BE2C (cell line): ENCODE results near the gene LSM12.
"Not testable (repeated sequence)": the region's sequence is repeated elsewhere in the genome, so short reads cannot be mapped to it uniquely, and the experiment has no call there.

Experiments
- DNase-seq: peaks from one replicate; pipeline ENCODE4 v3.0.0-alpha.2; 2020
- H3K27me3 ChIP-seq: fragments of 250-450 bp; sonication (Bioruptor Pico); 2 replicates; pipeline ENCODE4 v1.5.1; 2020; ENCODE audit warnings: mild to moderate bottlenecking
- H3K36me3 ChIP-seq: fragments of 250-450 bp; sonication (Bioruptor Pico); 2 replicates; pipeline ENCODE4 v1.5.1; 2020; ENCODE audit warnings: mild to moderate bottlenecking
- H3K4me1 ChIP-seq: fragments of 250-450 bp; sonication (Bioruptor Pico); 2 replicates; pipeline ENCODE4 v1.5.1; 2020
- H3K4me3 ChIP-seq: 2 replicates; pipeline ENCODE4 v1.5.1; 2011; ENCODE audit warnings: low read depth, low read length
- H3K9me3 ChIP-seq: fragments of 250-450 bp; sonication (Bioruptor Pico); 2 replicates; pipeline ENCODE4 v1.5.1; 2020
- TF ChIP-seq, protein P1 (sequence below): IDR thresholded peaks from 2 replicates; pipeline ENCODE4 v1.5.1; 2012; ENCODE audit warnings: mild to moderate bottlenecking, low read depth, low read length

Gene LSM12

GRCh38 chr17:44059101-44059892 is 7.2 kb downstream of the LSM12 start:
- Histone ChIP-seq H3K27me3 (no peaks in the 10 kb centered on the region), H3K4me3 (no peak overlapping the region), H3K9me3 (no peaks in the 10 kb centered on the region), H3K36me3 (peaks cover 81% of the 10 kb centered on the region), H3K4me1 (no peaks in the 10 kb centered on the region)
- DNase-seq: no peak
- TF ChIP-seq, protein P1, sequence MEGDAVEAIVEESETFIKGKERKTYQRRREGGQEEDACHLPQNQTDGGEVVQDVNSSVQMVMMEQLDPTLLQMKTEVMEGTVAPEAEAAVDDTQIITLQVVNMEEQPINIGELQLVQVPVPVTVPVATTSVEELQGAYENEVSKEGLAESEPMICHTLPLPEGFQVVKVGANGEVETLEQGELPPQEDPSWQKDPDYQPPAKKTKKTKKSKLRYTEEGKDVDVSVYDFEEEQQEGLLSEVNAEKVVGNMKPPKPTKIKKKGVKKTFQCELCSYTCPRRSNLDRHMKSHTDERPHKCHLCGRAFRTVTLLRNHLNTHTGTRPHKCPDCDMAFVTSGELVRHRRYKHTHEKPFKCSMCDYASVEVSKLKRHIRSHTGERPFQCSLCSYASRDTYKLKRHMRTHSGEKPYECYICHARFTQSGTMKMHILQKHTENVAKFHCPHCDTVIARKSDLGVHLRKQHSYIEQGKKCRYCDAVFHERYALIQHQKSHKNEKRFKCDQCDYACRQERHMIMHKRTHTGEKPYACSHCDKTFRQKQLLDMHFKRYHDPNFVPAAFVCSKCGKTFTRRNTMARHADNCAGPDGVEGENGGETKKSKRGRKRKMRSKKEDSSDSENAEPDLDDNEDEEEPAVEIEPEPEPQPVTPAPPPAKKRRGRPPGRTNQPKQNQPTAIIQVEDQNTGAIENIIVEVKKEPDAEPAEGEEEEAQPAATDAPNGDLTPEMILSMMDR: no peak

DNA sequence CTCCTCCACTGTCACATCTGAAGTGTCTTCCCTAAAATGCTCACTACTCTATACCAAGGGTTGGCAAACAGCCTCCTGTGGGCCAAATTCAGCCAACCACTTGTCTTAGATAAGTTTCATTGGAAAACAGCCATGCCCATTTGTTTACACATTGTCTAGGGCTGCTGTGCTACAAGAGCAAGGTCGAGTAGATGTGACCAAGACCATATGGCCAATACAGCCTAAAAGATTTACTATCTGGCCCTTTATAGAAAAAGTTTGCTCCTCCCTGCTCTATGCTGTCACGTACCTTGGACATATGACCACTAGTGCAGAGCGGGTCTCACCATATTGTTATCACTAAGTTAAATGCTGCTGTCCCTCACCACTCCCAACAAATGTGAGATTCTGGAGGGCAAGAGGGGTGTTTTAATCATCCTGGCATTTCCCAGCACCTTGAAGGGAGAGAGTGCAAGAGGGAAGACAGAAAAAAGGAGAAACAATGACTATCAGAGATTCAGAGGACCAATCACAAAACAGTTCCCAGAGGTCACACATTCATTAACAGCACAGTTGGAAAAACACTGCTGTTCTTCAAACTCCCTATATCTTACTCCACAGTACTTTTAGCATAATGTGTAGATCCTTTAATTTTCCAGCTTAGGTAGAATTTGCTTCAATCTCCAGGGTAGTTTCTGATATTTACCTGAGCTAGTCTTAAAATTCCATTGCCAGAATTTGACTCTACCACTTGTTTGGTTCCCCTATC is 13.2 kb downstream of the LSM12 start:
- no peak overlapping the region for H3K4me3 ChIP-seq
- no peaks in the 10 kb centered on the region for H3K9me3 ChIP-seq
- no peaks in the 10 kb centered on the region for H3K4me1 ChIP-seq
- peaks cover 75% of the 10 kb centered on the region for H3K36me3 ChIP-seq
- TF ChIP-seq, protein P1: no peak
- DNase-seq: no peak
- no peaks in the 10 kb centered on the region for H3K27me3 ChIP-seq

DNA sequence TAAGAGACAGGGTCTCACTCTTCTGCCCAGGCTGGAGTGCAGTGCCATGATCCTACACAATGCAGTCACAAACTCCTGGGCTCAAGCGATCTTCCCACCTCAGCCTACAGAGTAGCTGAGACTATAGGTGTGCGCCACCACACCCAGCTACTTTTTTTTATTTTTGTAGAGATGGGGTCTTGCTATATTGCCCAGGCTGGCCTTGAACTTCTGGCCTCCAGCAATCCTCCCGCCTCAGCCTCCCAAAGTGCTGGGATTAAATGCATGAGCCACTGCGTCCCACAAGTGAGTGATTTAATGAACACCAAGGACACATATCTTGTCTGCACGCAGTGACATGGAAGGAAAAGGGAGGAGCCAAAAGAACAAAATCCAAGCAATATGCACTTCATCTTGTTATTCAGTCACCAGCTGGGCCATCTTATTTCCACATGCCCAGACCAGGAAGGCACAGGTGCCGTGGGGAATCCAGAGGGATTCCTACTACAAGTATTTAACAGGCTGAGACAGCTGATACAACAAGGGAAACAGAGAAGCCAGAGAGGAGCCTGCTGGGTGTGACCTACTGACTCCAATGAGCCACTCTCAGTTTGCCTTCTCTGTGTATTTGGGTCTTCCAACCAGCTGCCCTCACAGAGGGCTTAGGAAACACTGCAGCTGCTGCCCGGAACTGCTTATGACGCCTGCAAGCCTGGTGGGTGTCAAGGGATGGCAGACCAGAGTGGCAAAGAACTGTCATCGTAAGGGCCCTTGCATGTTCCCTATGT is 17.0 kb downstream of the LSM12 start:
- Histone ChIP-seq H3K4me1 (no peaks in the 10 kb centered on the region), H3K36me3 (peaks cover 70% of the 10 kb centered on the region), H3K27me3 (no peaks in the 10 kb centered on the region), H3K9me3 (no peaks in the 10 kb centered on the region), H3K4me3 (no peak overlapping the region)
- TF ChIP-seq, protein P1: no peak
- DNase-seq: no peak

- H3K9me3 ChIP-seq, DNase-seq, H3K4me3 ChIP-seq, H3K27me3 ChIP-seq, H3K4me1 ChIP-seq: not testable (repeated sequence)
- H3K36me3 ChIP-seq: peaks cover 52% of the 10 kb centered on the region
Measured at GRCh38 chr17:44046893-44047292, 19.6 kb downstream of the LSM12 start.

DNA sequence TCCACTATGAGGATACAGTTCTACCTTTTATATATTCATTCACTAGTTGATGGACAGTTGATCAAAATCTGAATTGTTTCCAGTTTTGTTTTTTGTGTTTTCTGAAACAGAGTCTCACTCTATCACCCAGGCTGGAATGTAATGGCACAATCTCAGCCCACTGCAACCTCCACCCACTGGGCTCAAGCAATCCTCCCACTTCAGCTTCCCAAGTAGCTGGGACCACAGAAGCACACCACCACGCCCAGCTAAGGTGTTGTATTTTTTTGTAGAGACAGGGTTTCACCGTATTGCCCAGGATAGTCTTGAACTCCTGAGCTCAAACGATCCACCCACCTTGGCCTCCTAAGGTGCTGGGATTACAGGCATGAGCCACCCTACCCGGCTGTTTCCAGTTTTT is 21.0 kb downstream of the LSM12 start:
- TF ChIP-seq, protein P1: no peak

GRCh38 chr17:44044071-44044470 is 22.4 kb downstream of the LSM12 start:
- H3K4me3 ChIP-seq: no peak overlapping the region
- DNase-seq: no peak
- TF ChIP-seq, protein P1: no peak
- H3K36me3 ChIP-seq: peaks cover 35% of the 10 kb centered on the region
- no peaks in the 10 kb centered on the region for H3K27me3 ChIP-seq
- no peaks in the 10 kb centered on the region for H3K9me3 ChIP-seq
- H3K4me1 ChIP-seq: peaks cover 8% of the 10 kb centered on the region

More for the DNA sequence above, 21.0 kb downstream of the LSM12 start:
- Histone ChIP-seq H3K36me3 (peaks cover 39% of the 10 kb centered on the region), H3K27me3 (no peaks in the 10 kb centered on the region), H3K9me3 (no peaks in the 10 kb centered on the region), H3K4me3 (no peak overlapping the region), H3K4me1 (peaks cover 5% of the 10 kb centered on the region)
- no peak for DNase-seq
